AG09309 (cell line): ENCODE measurements around the gene FGF19.
A peak's percentile ranks its signal among the peaks of the same experiment; 100 is the strongest.

ENCODE experiments used
- DNase-seq: peaks from one replicate; pipeline ENCODE4 v3.0.0-alpha.2; 2010; ENCODE audit warnings: low read depth
- H3K4me3 ChIP-seq: 2 replicates; pipeline ENCODE4 v1.5.1; 2011; ENCODE audit warnings: mild to moderate bottlenecking, low read depth, low read length, moderate library complexity; ENCODE audit not compliant: control insufficient read depth
- TF ChIP-seq, protein P1 (sequence below): IDR thresholded peaks from 2 replicates; pipeline ENCODE4 v1.5.1; 2011; ENCODE audit warnings: mild to moderate bottlenecking, low read depth, low read length, inconsistent platforms; ENCODE audit not compliant: insufficient read depth, control insufficient read depth; ENCODE audit errors: missing control alignments

FGF19 gene

GRCh38 chr11:69731110-69731509, 27.3 kb upstream of the FGF19 start:
- H3K4me3 ChIP-seq = no peak overlapping the region
- DNase-seq = no peak
- TF ChIP-seq, protein P1, sequence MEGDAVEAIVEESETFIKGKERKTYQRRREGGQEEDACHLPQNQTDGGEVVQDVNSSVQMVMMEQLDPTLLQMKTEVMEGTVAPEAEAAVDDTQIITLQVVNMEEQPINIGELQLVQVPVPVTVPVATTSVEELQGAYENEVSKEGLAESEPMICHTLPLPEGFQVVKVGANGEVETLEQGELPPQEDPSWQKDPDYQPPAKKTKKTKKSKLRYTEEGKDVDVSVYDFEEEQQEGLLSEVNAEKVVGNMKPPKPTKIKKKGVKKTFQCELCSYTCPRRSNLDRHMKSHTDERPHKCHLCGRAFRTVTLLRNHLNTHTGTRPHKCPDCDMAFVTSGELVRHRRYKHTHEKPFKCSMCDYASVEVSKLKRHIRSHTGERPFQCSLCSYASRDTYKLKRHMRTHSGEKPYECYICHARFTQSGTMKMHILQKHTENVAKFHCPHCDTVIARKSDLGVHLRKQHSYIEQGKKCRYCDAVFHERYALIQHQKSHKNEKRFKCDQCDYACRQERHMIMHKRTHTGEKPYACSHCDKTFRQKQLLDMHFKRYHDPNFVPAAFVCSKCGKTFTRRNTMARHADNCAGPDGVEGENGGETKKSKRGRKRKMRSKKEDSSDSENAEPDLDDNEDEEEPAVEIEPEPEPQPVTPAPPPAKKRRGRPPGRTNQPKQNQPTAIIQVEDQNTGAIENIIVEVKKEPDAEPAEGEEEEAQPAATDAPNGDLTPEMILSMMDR = no peak

- no peak for DNase-seq
- H3K4me3 ChIP-seq = no peak overlapping the region
- TF ChIP-seq, protein P1 = no peak
Observed at GRCh38 chr11:69730500-69730899, 26.7 kb upstream of the FGF19 start.

GRCh38 chr11:69729252-69729651, 25.4 kb upstream of the FGF19 start:
- TF ChIP-seq, protein P1 = no peak
- DNase-seq = no peak
- no peak overlapping the region for H3K4me3 ChIP-seq

- TF ChIP-seq, protein P1 = no peak
- DNase-seq = no peak
- H3K4me3 ChIP-seq = no peak overlapping the region
Observed at GRCh38 chr11:69727266-69727665, 23.4 kb upstream of the FGF19 start.

DNA sequence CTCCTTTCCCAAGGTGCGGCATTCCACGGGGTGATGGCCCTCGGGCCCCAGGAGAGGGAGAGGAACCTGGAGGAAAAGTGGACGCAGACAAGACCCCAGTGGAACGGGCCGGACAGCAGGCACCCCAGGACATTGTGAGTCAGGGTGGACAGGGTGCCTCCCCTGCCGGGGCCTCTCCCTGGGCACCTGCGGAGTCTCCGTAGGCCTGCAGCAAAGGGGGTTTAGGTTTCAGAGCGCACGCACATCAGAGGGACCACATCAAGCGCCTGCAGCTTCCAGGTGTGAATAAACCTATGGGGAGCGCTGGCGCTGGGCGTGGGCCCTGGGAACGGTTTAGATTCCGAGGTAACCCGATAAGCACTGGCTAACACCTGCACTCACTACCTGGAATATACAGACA, 22.7 kb upstream of the FGF19 start:
- TF ChIP-seq, protein P1 = no peak

DNA sequence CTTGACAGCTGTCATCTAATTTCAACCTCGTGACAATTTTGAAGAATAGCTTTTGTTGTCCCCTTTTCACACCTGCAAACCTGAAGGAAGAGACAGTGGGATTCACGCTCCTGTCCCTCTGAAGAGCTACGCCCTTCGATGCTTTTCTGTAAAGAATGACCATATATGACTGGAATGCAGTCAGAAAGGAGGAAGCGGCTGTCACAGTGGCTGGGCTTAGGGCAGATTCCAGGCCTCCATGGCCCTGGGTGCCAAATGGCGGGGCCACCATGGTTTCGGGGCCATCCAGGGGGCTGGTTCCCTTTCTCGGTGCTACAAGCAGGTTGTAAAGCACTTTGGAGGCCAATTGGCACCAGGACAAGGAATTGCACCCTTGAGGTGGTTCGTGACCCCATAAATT, 22.2 kb upstream of the FGF19 start:
- no peak overlapping the region for H3K4me3 ChIP-seq
- TF ChIP-seq, protein P1 = no peak
- no peak for DNase-seq

More for the DNA sequence above, 22.7 kb upstream of the FGF19 start:
- H3K4me3 ChIP-seq = no peak overlapping the region
- DNase-seq = no peak

GRCh38 chr11:69721745-69722144, 17.9 kb upstream of the FGF19 start:
- no peak overlapping the region for H3K4me3 ChIP-seq
- DNase-seq = no peak
- TF ChIP-seq, protein P1 = peak; percentile 34
